HG02763 (cell line): ENCODE measurements around the gene ABCF1.

Source experiments
- ATAC-seq: cut with Tn5 transposase; IDR thresholded peaks from one replicate; pipeline ENCODE4 v1.9.1; 2021; ENCODE audit warnings: mild to moderate bottlenecking, moderate library complexity; ENCODE audit not compliant: unreplicated experiment

ABCF1 gene

GRCh38 chr6:30618270-30618797, 47.1 kb downstream of the ABCF1 start:
- no peak for ATAC-seq

- ATAC-seq, result no peak
These were observed 48.3 kb downstream of the ABCF1 start for GRCh38 chr6:30619561-30619960.

GRCh38 chr6:30625511-30625910, 54.3 kb downstream of the ABCF1 start:
- ATAC-seq, result no peak

GRCh38 chr6:30626484-30627366, 55.5 kb downstream of the ABCF1 start, which contains the start of gene ATAT1:
TSS of gene ATAT1 (plus strand) at chr6:30626874.
- peak; percentile 82 for ATAC-seq

GRCh38 chr6:30635834-30636233, 64.6 kb downstream of the ABCF1 start:
- ATAC-seq, result no peak

- ATAC-seq, result no peak
These were observed 69.2 kb downstream of the ABCF1 start for GRCh38 chr6:30640481-30640880.

- no peak for ATAC-seq
These were observed 69.8 kb downstream of the ABCF1 start for GRCh38 chr6:30641048-30641447.
